ENCODE results near the gene SSPN. TPM values are rescaled to one million over a fixed set of nuclear protein-coding genes. Genes with fewer than 3 reads are reported as not detected.

Gene SSPN
- total and polyA plus RNA-seq, 8 donors, result 0.61 to 11.9 (median 4.4) TPM

DNA sequence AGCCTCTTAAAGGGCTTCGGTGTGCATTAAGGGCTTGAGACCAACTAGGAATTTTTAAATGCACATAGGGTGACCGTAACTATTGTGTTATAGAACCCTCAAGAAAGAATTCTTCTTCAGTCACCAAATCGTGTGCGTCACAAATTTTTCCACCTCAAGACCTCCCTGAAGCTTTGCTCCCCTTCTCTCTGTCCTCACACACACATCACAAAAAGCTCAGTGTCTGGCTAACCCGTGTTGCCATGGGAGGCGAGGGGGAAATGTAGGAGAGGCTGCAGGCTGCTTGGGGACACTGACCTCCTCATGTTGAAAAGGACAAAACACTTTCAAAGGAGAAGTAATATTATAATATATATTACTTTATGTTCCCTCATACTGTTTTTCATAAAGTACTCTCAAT, 10.6 kb downstream of the SSPN start:
- H3K27me3 ChIP-seq, result no peaks in the 10 kb centered on the region
- DNase-seq, result no peak
- no peak overlapping the region for H3K27ac ChIP-seq
- TF ChIP-seq CTCF (IDR thresholded peaks at IDR 0.05), result no peak
- no peaks in the 10 kb centered on the region for H3K4me1 ChIP-seq
- 80% methylated on average over 6 of the region's 6 CpGs for WGBS, 2 donors
- no peaks in the 10 kb centered on the region for H3K36me3 ChIP-seq
- no peak overlapping the region for H3K4me3 ChIP-seq
- intact Hi-C loops (cut with DNase I), result no loop called here
- ATAC-seq, result no peak
- no peaks in the 10 kb centered on the region for H3K9me3 ChIP-seq
- no peak for FAIRE-seq

DNA sequence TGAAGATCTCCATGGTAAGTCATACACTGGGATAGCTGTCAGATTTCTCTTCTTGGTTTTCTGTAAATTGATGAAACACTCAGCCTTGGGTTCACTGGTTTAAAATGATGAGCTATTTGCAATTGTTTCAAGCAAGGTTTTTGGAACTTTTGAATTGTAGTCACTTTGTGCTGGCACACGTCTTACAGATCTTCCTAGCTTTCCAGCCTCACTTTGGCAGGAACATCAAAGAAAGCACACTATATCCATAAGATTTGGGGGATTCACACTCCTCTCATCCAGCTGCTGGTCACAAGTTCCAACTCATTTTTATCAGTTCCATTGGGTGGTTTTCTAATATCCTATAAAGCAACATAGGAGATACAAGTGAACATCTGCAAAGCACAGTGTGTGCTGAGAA, 16.0 kb downstream of the SSPN start:
- no peaks in the 10 kb centered on the region for H3K36me3 ChIP-seq
- 75 to 77% methylated on average over 1 of the region's 1 CpG for WGBS, 2 donors
- H3K4me1 ChIP-seq, result no peaks in the 10 kb centered on the region
- intact Hi-C loops (cut with DNase I), result no loop called here
- DNase-seq, result no peak
- no peak for FAIRE-seq
- H3K27me3 ChIP-seq, result no peaks in the 10 kb centered on the region
- H3K27ac ChIP-seq, result no peak overlapping the region
- H3K9me3 ChIP-seq, result no peaks in the 10 kb centered on the region
- no peak overlapping the region for H3K4me3 ChIP-seq
- TF ChIP-seq CTCF (IDR thresholded peaks at IDR 0.05), result no peak
- ATAC-seq, result no peak

GRCh38 chr12:26212396-26212795, 17.0 kb downstream of the SSPN start:
- Histone ChIP-seq H3K36me3 (no peaks in the 10 kb centered on the region), H3K4me1 (no peaks in the 10 kb centered on the region), H3K9me3 (no peaks in the 10 kb centered on the region), H3K4me3 (no peak overlapping the region), H3K27ac (no peak overlapping the region), H3K27me3 (no peaks in the 10 kb centered on the region)
- no peak for FAIRE-seq
- intact Hi-C loops (cut with DNase I), result no loop called here
- 78 to 80% methylated on average over 5 of the region's 5 CpGs for WGBS, 2 donors
- DNase-seq, result no peak
- TF ChIP-seq CTCF (IDR thresholded peaks at IDR 0.05), result no peak
- ATAC-seq, result peak in 1 of 4 donors; percentile 32

DNA sequence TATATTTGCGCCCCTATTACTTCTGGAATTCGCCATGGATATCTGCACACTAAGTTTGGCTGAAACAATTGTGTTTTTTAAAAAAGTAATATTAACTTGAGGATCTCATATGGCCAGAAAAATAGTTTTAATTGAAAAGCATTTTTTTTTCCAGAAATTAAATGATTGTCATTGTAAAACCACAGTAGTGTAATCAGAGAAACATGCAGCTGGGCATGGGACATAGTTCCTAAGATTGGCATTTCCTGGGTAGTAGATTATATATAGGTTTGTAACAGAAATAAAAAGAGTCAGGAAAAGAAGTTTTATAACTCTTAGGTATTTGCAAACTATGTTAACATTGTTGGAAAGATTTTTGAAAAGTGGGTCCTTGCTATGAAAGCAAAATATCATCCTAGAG, 17.6 kb downstream of the SSPN start:
- no peaks in the 10 kb centered on the region for H3K27me3 ChIP-seq
- intact Hi-C loops (cut with DNase I), result no loop called here
- no peak for TF ChIP-seq CTCF (IDR thresholded peaks at IDR 0.05)
- H3K4me3 ChIP-seq, result no peak overlapping the region
- no peaks in the 10 kb centered on the region for H3K4me1 ChIP-seq
- DNase-seq, result no peak
- H3K27ac ChIP-seq, result no peak overlapping the region
- 96 to 97% methylated on average over 2 of the region's 2 CpGs for WGBS, 2 donors
- H3K36me3 ChIP-seq, result no peaks in the 10 kb centered on the region
- FAIRE-seq, result no peak
- no peaks in the 10 kb centered on the region for H3K9me3 ChIP-seq
- ATAC-seq, result no peak

DNA sequence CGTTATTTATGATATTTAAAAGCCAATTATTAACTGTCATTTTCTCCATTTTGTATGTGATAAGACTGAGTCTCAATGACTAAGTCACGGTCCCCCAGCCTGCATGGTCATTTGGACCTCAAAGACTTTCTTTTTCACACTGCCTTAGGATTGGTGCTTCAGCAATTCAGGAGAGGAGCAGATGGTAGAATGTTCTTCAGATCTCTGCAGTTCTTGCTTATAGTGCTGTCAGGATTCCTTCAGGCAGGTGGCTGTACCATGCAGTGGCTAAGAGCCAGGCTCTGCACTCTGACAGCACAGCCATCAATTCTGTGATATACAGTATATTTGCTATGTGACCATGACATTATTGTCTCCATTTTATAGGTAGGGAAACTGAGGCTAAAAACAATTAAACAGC, 18.7 kb downstream of the SSPN start:
- DNase-seq, result no peak
- no peak overlapping the region for H3K27ac ChIP-seq
- H3K4me1 ChIP-seq, result no peaks in the 10 kb centered on the region
- intact Hi-C loops (cut with DNase I), result no loop called here
- no peak for FAIRE-seq
- no peaks in the 10 kb centered on the region for H3K9me3 ChIP-seq
- TF ChIP-seq CTCF (IDR thresholded peaks at IDR 0.05), result no peak
- no peaks in the 10 kb centered on the region for H3K27me3 ChIP-seq
- 46 to 53% methylated on average over 2 of the region's 2 CpGs for WGBS, 2 donors
- no peak overlapping the region for H3K4me3 ChIP-seq
- no peak for ATAC-seq
- no peaks in the 10 kb centered on the region for H3K36me3 ChIP-seq
